A673 (cell line): ENCODE measurements around the gene TNFRSF6B. TPM values are rescaled to one million over a fixed set of nuclear protein-coding genes. Genes with fewer than 3 reads are reported as not detected.

Experiments
- BruUV-seq: library from RNA; stranded (reverse); fragments of 400-500 nt; replicated peaks from 2 replicates; lab custom pipeline; 2021; lab: Mats Ljungman, UMichigan
- CTCF ChIA-PET: fragments of 300-600 bp; sonication (Branson Sonifier 250); formaldehyde crosslinking; loops from one replicate; lab custom pipeline; 2022; ENCODE audit warnings: antibody characterized with exemption; lab: Charles Lee
- POLR2A ChIA-PET: fragments of 300-600 bp; sonication (Branson Sonifier 250); formaldehyde crosslinking; loops from one replicate; lab custom pipeline; 2022; ENCODE audit warnings: antibody characterized with exemption; ENCODE audit not compliant: low non-redundant PET; lab: Charles Lee
- DNase-seq: peaks from one replicate; pipeline ENCODE4 v3.0.0-alpha.2; 2015; ENCODE audit warnings: low spot score
- H3K27ac ChIP-seq: fragments of 200-600 bp; sonication (generic); 2 replicates; pipeline ENCODE4 v1.5.1; 2016; ENCODE audit warnings: mixed run types, low read depth, mild to moderate bottlenecking, mixed read lengths, antibody characterized with exemption, low read length; ENCODE audit not compliant: poor library complexity, severe bottlenecking
- H3K27me3 ChIP-seq: fragments of 200-600 bp; sonication (generic); replicated peaks from 2 replicates; pipeline ENCODE4 v1.6.1; 2017; ENCODE audit warnings: mixed run types, low read depth, mild to moderate bottlenecking, mixed read lengths, antibody characterized with exemption, low read length; ENCODE audit not compliant: insufficient read depth, poor library complexity
- H3K36me3 ChIP-seq: fragments of 200-600 bp; sonication (generic); 2 replicates; pipeline ENCODE4 v1.6.1; 2016; ENCODE audit warnings: mixed run types, mild to moderate bottlenecking, mixed read lengths, antibody characterized with exemption, low read length; ENCODE audit not compliant: insufficient read depth, poor library complexity, severe bottlenecking
- H3K4me1 ChIP-seq: fragments of 200-600 bp; sonication (generic); 2 replicates; pipeline ENCODE4 v1.6.1; 2017; ENCODE audit warnings: mixed run types, mild to moderate bottlenecking, mixed read lengths, antibody characterized with exemption, low read length; ENCODE audit not compliant: insufficient read depth, poor library complexity, severe bottlenecking
- H3K4me3 ChIP-seq: fragments of 200-600 bp; sonication (generic); 2 replicates; pipeline ENCODE4 v1.5.1; 2016; ENCODE audit warnings: low read depth, mixed run types, mild to moderate bottlenecking, mixed read lengths, low read length; ENCODE audit not compliant: poor library complexity, severe bottlenecking
- H3K9me3 ChIP-seq: fragments of 200-600 bp; sonication (generic); 2 replicates; pipeline ENCODE4 v1.6.1; 2016; ENCODE audit warnings: mixed run types, low read depth, mild to moderate bottlenecking, mixed read lengths, antibody characterized with exemption, low read length; ENCODE audit not compliant: poor library complexity, severe bottlenecking
- CTCF ChIP-seq: fragments of 300-800, 200-600 bp; sonication (generic); conservative IDR thresholded peaks from 2 replicates; pipeline ENCODE4 v1.5.1; 2017; ENCODE audit warnings: low read depth, mild to moderate bottlenecking, antibody characterized with exemption, low read length, moderate library complexity, mixed read lengths
- EZH2 ChIP-seq: fragments of 200-600 bp; sonication (generic); IDR thresholded peaks from 2 replicates; pipeline ENCODE4 v1.6.1; 2017; ENCODE audit warnings: borderline replicate concordance, low read depth, mild to moderate bottlenecking, mixed read lengths, antibody characterized with exemption, low read length; ENCODE audit not compliant: poor library complexity, severe bottlenecking
- intact Hi-C: fragments of 100-400 bp; cut with micrococcal nuclease; formaldehyde crosslinking; loops from one replicate; pipeline ENCODE4 v1.10.0; 2022; ENCODE audit not compliant: unreplicated experiment
- total RNA-seq: library from RNA; stranded (reverse); gene quantifications from 2 replicates; pipeline ENCODE4 v1.2.3, GENCODE V29; 2021

TNFRSF6B gene
- total RNA-seq, 1 experiment from 2014 or later = not detected

- no TSS peak for BruUV-seq
- H3K27ac ChIP-seq = peak within 1 kb of the TSS; percentile 87
- intact Hi-C loops = no loop called here
- peak within 1 kb of the TSS; percentile 98 for H3K4me3 ChIP-seq
- peaks cover 59% of the 10 kb centered on the region for H3K36me3 ChIP-seq
- ChIA-PET POLR2A (no interaction called here), CTCF (no interaction called here)
- no peaks in the 10 kb centered on the region for H3K27me3 ChIP-seq
- H3K4me1 ChIP-seq = peaks cover 6% of the 10 kb centered on the region
- peaks cover 8% of the 10 kb centered on the region for H3K9me3 ChIP-seq
- TF ChIP-seq EZH2 (no peak), CTCF (no peak)
- peak; percentile 89 for DNase-seq
Observed at GRCh38 chr20:63707558-63708300, 11.3 kb downstream of the TNFRSF6B start, which contains the start of the genes ARFRP1 and ZGPAT. ARFRP1 (minus strand) TSS chr20:63707976; CDS start chr20:63707091, 885 bp downstream. ZGPAT (plus strand) TSS chr20:63708039; CDS start chr20:63708581, 542 bp downstream.

- no peak for DNase-seq
- H3K27me3 ChIP-seq = no peaks in the 10 kb centered on the region
- POLR2A ChIA-PET = no interaction called here
- TSS peak; percentile 28 for BruUV-seq
- H3K36me3 ChIP-seq = peaks cover 62% of the 10 kb centered on the region
- TF ChIP-seq EZH2 (no peak), CTCF (no peak)
- peak overlapping the region; percentile 98 for H3K4me3 ChIP-seq
- peaks cover 8% of the 10 kb centered on the region for H3K9me3 ChIP-seq
- CTCF ChIA-PET = no interaction called here
- H3K4me1 ChIP-seq = peaks cover 6% of the 10 kb centered on the region
- intact Hi-C loops = no loop called here
- H3K27ac ChIP-seq = peak overlapping the region; percentile 87
Observed at GRCh38 chr20:63708301-63709148, 12.1 kb downstream of the TNFRSF6B start.

- intact Hi-C loops = no loop called here
- BruUV-seq = no TSS peak
- peak overlapping the region; percentile 98 for H3K4me3 ChIP-seq
- no peak overlapping the region for H3K27ac ChIP-seq
- H3K36me3 ChIP-seq = peaks cover 62% of the 10 kb centered on the region
- CTCF ChIA-PET = no interaction called here
- DNase-seq = no peak
- TF ChIP-seq CTCF = no peak
- no peak for TF ChIP-seq EZH2
- no peaks in the 10 kb centered on the region for H3K27me3 ChIP-seq
- peaks cover 6% of the 10 kb centered on the region for H3K4me1 ChIP-seq
- POLR2A ChIA-PET = no interaction called here
- peaks cover 8% of the 10 kb centered on the region for H3K9me3 ChIP-seq
Observed at GRCh38 chr20:63709149-63709527, 12.7 kb downstream of the TNFRSF6B start.
